ENCODE data around the gene ST3GAL4. TPM values are rescaled to one million over a fixed set of nuclear protein-coding genes. Genes with fewer than 3 reads are reported as not detected.

ST3GAL4 gene
- total RNA-seq, 1 donor from 2014 or later, result 61.4 TPM

- no peaks in the 10 kb centered on the region for H3K9me3 ChIP-seq
- no peak for TF ChIP-seq CTCF (IDR thresholded peaks at IDR 0.05)
- H3K36me3 ChIP-seq, result peaks cover 7 to 22% of the 10 kb centered on the region in 2 donors
- H3K27ac ChIP-seq, result no peak overlapping the region
- H3K27me3 ChIP-seq, result no peaks in the 10 kb centered on the region
- intact Hi-C loops (cut with DNase I), result no loop called here
- peak in 1 of 2 donors; percentile 70 for DNase-seq (ENCODE audit: low spot score in 2 of 2)
- no peak overlapping the region for H3K4me3 ChIP-seq
- no peaks in the 10 kb centered on the region for H3K4me1 ChIP-seq
Observed at GRCh38 chr11:126332221-126332711, 23.2 kb upstream of the ST3GAL4 start.

- no peak overlapping the region for H3K4me3 ChIP-seq
- DNase-seq (ENCODE audit: low spot score in 2 of 2), result peak in 1 of 2 donors; percentile 8
- no peak overlapping the region for H3K27ac ChIP-seq
- intact Hi-C loops (cut with DNase I), result no loop called here
- H3K4me1 ChIP-seq, result no peaks in the 10 kb centered on the region
- no peaks in the 10 kb centered on the region for H3K9me3 ChIP-seq
- peaks cover 10 to 26% of the 10 kb centered on the region in 2 donors for H3K36me3 ChIP-seq
- TF ChIP-seq CTCF (IDR thresholded peaks at IDR 0.05), result no peak
- no peaks in the 10 kb centered on the region for H3K27me3 ChIP-seq
Observed at GRCh38 chr11:126333142-126333541, 22.3 kb upstream of the ST3GAL4 start.

GRCh38 chr11:126334659-126335462 is 20.6 kb upstream of the ST3GAL4 start:
- intact Hi-C loops (cut with DNase I), result no loop called here
- Histone ChIP-seq H3K4me1 (no peaks in the 10 kb centered on the region), H3K27me3 (no peaks in the 10 kb centered on the region), H3K36me3 (peaks cover 21 to 42% of the 10 kb centered on the region in 2 donors), H3K9me3 (no peaks in the 10 kb centered on the region), H3K27ac (no peak overlapping the region), H3K4me3 (no peak overlapping the region)
- DNase-seq (ENCODE audit: low spot score in 2 of 2), result peak in 1 of 2 donors; percentile 52
- no peak for TF ChIP-seq CTCF (IDR thresholded peaks at IDR 0.05)

- no peak for TF ChIP-seq CTCF (IDR thresholded peaks at IDR 0.05)
- no peak overlapping the region for H3K4me3 ChIP-seq
- H3K4me1 ChIP-seq, result no peaks in the 10 kb centered on the region
- peaks cover 21 to 42% of the 10 kb centered on the region in 2 donors for H3K36me3 ChIP-seq
- intact Hi-C loops (cut with DNase I), result no loop called here
- H3K9me3 ChIP-seq, result no peaks in the 10 kb centered on the region
- peak in 1 of 2 donors; percentile 53 for DNase-seq (ENCODE audit: low spot score in 2 of 2)
- H3K27ac ChIP-seq, result no peak overlapping the region
- H3K27me3 ChIP-seq, result no peaks in the 10 kb centered on the region
Observed at GRCh38 chr11:126335463-126335760, 20.1 kb upstream of the ST3GAL4 start.

GRCh38 chr11:126336138-126336541 is 19.3 kb upstream of the ST3GAL4 start:
- no peak overlapping the region for H3K27ac ChIP-seq
- H3K36me3 ChIP-seq, result peaks cover 21 to 39% of the 10 kb centered on the region in 2 donors
- H3K9me3 ChIP-seq, result no peaks in the 10 kb centered on the region
- no peak for TF ChIP-seq CTCF (IDR thresholded peaks at IDR 0.05)
- no peak for DNase-seq (ENCODE audit: low spot score in 2 of 2)
- no peak overlapping the region for H3K4me3 ChIP-seq
- no peaks in the 10 kb centered on the region for H3K4me1 ChIP-seq
- H3K27me3 ChIP-seq, result no peaks in the 10 kb centered on the region
- intact Hi-C loops (cut with DNase I), result no loop called here

All from ascending aorta (tissue), 2 donors.